Stomach (tissue), 9 donors: ENCODE measurements around the gene OR4K17. TPM values are rescaled to one million over a fixed set of nuclear protein-coding genes. Genes with fewer than 3 reads are reported as not detected.
"Not testable (repeated sequence)": the region's sequence is repeated elsewhere in the genome, so short reads cannot be mapped to it uniquely, and the experiment has no call there.

ENCODE experiments used
- DNase-seq, 2 donors: peaks; one replicate each; pipeline versions ENCODE4 v3.0.0 to v3.0.0-alpha.2; 2013 to 2019
- H3K27ac ChIP-seq, 5 donors: fragments of 200-600 bp in 4 of 5; sonication (generic) in 4 of 5; one replicate each; pipeline ENCODE4 v1.5.1; 2013 to 2019; ENCODE audit warnings: mild to moderate bottlenecking in 1 of 5, moderate library complexity in 1 of 5
- H3K27me3 ChIP-seq, 3 donors: fragments of 200-600 bp; sonication (generic); one replicate each; pipeline ENCODE4 v1.5.1; 2017 to 2019; ENCODE audit warnings: mixed run types in 1 of 3
- H3K36me3 ChIP-seq, 4 donors: fragments of 200-600 bp; sonication (generic); 1 replicate in 3 of 4; 2 replicates in 1 of 4; pipeline ENCODE4 v1.5.1; 2016 to 2019
- H3K4me1 ChIP-seq, 4 donors: fragments of 200-600 bp; sonication (generic); one replicate each; pipeline ENCODE4 v1.5.1; 2016 to 2019
- H3K4me3 ChIP-seq, 4 donors: fragments of 200-600 bp; sonication (generic) in 3 of 4; one replicate each; pipeline ENCODE4 v1.5.1; 2016 to 2019; ENCODE audit warnings: mild to moderate bottlenecking in 1 of 4
- H3K9me3 ChIP-seq, 4 donors: fragments of 200-600 bp; sonication (generic); one replicate each; pipeline ENCODE4 v1.5.1; 2016 to 2019
- EP300 ChIP-seq: sonication (generic); formaldehyde crosslinking; IDR thresholded peaks from one replicate; pipeline ENCODE4 v1.6.1; 2017; ENCODE audit warnings: antibody characterized with exemption
- POLR2A ChIP-seq, 4 donors: fragments of 450-650 bp; IDR thresholded peaks; one replicate each; pipeline ENCODE4 v1.6.1; 2016; ENCODE audit warnings: antibody characterized with exemption in 4 of 4, control low read depth in 2 of 4, mild to moderate bottlenecking in 1 of 4, moderate library complexity in 1 of 4
- POLR2AphosphoS5 ChIP-seq, 3 donors: sonication (generic); formaldehyde crosslinking; IDR thresholded peaks; one replicate each; pipeline ENCODE4 v1.6.1; 2016; ENCODE audit warnings: antibody characterized with exemption in 3 of 3
- WGBS, 5 donors: extraction: QIAGEN DNeasy Blood & Tissue Kit in 3 of 5; methylation state at CpG; one replicate each; pipeline versions ENCODE4 v1.1.5 to v1.1.7; 2013 to 2018; 5-methylcytosine and 5-hydroxymethylcytosine counted together
- intact Hi-C: fragments of 100-400 bp; cut with DNase I; formaldehyde crosslinking; loops from one replicate; pipeline ENCODE4 v1.15.1; 2023; ENCODE audit warnings: low total_unique reads
- polyA plus RNA-seq, 3 donors: library from polyadenylated mRNA; stranded (reverse); fragments of 200-250 nt; gene quantifications; one replicate each; pipeline ENCODE4 v1.2.3, GENCODE V29; 2013
- small RNA-seq, 4 donors: library from RNA; depleted of rRNA; stranded (forward); fragments of <200 nt; gene quantifications; one replicate each; pipeline ENCODE3, GENCODE V24; 2016
- total RNA-seq, 5 donors: library from RNA; depleted of rRNA; stranded (reverse); fragments of >200 nt; gene quantifications; one replicate each; pipeline versions ENCODE4 v1.1.0 to v1.2.3, GENCODE V29; 2014 to 2016
- TF ChIP-seq, protein P1 (sequence below), 7 experiments: fragments of 450-650 bp in 4 of 7; fragments of 200-600 bp in 3 of 7; sonication (generic) in 3 of 7; IDR thresholded peaks; one replicate each; pipeline ENCODE4 v1.5.1; 2016 to 2019; ENCODE audit warnings: antibody characterized with exemption in 7 of 7, control low read depth in 2 of 7, mild to moderate bottlenecking in 1 of 7
- donor health status: healthy with polysubstance abuse.
- donor health status: Bipolar disorder and iron deficiency.
- donor health status: healthy.

OR4K17 gene
- total and polyA plus RNA-seq, 8 donors = not detected

DNA sequence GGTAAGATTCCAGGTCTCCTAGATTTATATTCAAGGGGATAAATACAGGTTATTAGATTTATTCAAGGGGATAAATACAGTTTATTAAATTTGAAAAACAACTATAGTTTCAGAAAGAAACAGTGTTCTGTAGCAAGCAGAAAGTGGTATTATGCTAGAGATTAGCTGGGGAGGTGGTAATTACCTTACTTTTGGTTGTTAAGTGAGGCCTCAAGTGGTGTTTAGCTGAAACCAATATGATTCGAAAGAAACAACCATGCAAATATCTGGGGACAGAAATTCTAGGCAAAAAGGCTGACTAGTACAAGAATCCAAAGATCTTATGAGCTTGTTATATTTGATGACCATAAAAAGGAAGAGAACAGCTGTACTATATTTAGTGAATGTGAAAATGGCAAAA lies 34.3 kb downstream of the OR4K17 start:
- DNase-seq = no peak
- Histone ChIP-seq H3K9me3 (peaks cover 0 to 5% (median 0%) of the 10 kb centered on the region in 4 donors), H3K36me3 (no peaks in the 10 kb centered on the region), H3K4me1 (no peaks in the 10 kb centered on the region), H3K4me3 (no peak overlapping the region), H3K27ac (no peak overlapping the region), H3K27me3 (no peaks in the 10 kb centered on the region)
- intact Hi-C loops = no loop called here
- no peak for TF ChIP-seq EP300
- TF ChIP-seq POLR2A (IDR thresholded peaks at IDR 0.05) = no peak
- TF ChIP-seq, protein P1, sequence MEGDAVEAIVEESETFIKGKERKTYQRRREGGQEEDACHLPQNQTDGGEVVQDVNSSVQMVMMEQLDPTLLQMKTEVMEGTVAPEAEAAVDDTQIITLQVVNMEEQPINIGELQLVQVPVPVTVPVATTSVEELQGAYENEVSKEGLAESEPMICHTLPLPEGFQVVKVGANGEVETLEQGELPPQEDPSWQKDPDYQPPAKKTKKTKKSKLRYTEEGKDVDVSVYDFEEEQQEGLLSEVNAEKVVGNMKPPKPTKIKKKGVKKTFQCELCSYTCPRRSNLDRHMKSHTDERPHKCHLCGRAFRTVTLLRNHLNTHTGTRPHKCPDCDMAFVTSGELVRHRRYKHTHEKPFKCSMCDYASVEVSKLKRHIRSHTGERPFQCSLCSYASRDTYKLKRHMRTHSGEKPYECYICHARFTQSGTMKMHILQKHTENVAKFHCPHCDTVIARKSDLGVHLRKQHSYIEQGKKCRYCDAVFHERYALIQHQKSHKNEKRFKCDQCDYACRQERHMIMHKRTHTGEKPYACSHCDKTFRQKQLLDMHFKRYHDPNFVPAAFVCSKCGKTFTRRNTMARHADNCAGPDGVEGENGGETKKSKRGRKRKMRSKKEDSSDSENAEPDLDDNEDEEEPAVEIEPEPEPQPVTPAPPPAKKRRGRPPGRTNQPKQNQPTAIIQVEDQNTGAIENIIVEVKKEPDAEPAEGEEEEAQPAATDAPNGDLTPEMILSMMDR (IDR thresholded peaks at IDR 0.05) = no peak
- TF ChIP-seq POLR2AphosphoS5 (IDR thresholded peaks at IDR 0.05) = no peak
- 48 to 61% (median 57%) methylated on average over 1 of the region's 1 CpG for WGBS, 5 donors

DNA sequence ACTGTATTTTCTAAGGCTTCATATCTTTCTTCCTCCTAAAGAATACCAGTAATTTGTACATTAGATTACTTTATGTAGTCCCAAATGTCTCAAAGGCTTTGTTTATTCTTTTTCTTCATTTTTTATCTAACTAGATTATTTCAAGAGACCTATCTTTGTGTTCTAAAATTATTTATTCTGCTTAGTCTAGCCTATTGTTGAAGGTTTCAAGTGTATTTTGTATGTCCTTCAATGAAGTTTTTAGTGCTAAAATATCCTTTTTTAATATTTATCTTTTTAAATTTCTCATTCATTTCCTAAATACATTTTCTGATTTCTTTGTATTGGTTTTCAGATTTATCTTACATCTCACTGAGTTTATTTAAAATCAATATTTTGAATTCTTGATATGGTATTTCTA lies 53.9 kb downstream of the OR4K17 start:
- Histone ChIP-seq H3K36me3 (no peaks in the 10 kb centered on the region), H3K27ac (no peak overlapping the region)
- intact Hi-C loops = no loop called here

DNA sequence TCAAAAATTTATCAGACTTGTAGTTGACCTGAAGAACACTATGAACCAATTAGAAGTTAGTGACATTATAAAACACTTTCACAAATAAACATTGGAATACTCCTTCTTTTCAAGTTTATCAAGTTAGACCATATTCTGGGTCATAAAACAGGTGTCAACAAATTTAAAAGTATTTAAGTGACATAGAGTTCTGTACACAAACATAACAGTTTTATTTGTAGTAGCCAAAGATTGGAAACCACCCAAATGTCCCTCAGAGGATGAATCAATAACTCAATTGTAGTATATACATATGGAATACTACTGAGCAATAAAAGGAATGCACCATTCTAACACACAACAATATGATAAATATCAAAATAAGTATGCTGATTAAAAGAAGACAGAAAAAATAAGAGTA lies 56.6 kb downstream of the OR4K17 start:
- TF ChIP-seq, protein P1 (IDR thresholded peaks at IDR 0.05) = no peak
- TF ChIP-seq POLR2A (IDR thresholded peaks at IDR 0.05) = no peak
- no peak for TF ChIP-seq POLR2AphosphoS5 (IDR thresholded peaks at IDR 0.05)
- TF ChIP-seq EP300 = no peak

More for the DNA sequence above, 53.9 kb downstream of the OR4K17 start:
- no peak for DNase-seq
- Histone ChIP-seq H3K4me3 (no peak overlapping the region), H3K9me3 (peaks cover 0 to 36% (median 28%) of the 10 kb centered on the region in 4 donors), H3K4me1 (no peaks in the 10 kb centered on the region), H3K27me3 (no peaks in the 10 kb centered on the region)
- TF ChIP-seq POLR2AphosphoS5 (IDR thresholded peaks at IDR 0.05) (no peak), POLR2A (IDR thresholded peaks at IDR 0.05) (no peak), EP300 (no peak)
- TF ChIP-seq, protein P1 (IDR thresholded peaks at IDR 0.05) = no peak

DNA sequence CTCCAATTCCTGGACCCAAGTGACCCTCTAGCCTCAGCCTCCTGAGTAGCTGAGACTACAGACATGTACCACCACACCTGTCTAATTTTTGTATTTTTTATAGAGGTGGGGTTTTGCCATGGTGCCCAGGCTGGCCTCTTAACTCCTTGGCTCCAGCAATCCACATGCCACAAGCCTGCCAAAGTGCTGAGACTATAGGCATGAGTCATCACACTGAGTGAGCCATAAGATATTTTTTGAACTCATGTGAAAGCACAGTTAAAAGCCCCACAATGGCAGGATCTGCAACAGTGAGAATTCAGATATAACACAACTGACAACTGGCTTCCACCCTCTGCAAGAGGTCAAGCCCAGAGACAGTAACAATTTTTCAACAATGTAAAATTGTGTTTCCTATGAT lies 59.3 kb downstream of the OR4K17 start:
- intact Hi-C loops, DNase-seq, H3K4me3 ChIP-seq, H3K4me1 ChIP-seq, H3K27ac ChIP-seq, H3K27me3 ChIP-seq, H3K36me3 ChIP-seq: not testable (repeated sequence)
- H3K9me3 ChIP-seq = peaks cover 0 to 13% (median 11%) of the 10 kb centered on the region in 4 donors

More for the DNA sequence above, 56.6 kb downstream of the OR4K17 start:
- no peak for DNase-seq
- H3K4me1 ChIP-seq = no peaks in the 10 kb centered on the region
- intact Hi-C loops = no loop called here
- peaks cover 0 to 36% (median 27%) of the 10 kb centered on the region in 4 donors for H3K9me3 ChIP-seq
- no peaks in the 10 kb centered on the region for H3K36me3 ChIP-seq
- no peaks in the 10 kb centered on the region for H3K27me3 ChIP-seq
- H3K4me3 ChIP-seq = no peak overlapping the region
- no peak overlapping the region for H3K27ac ChIP-seq

Small RNAs within 50 kb of the gene (small RNA-seq; reads per million reads assigned to genes)
- gene RNA5SP380 = 0 reads per million in 4 donors

Other genes with a start within 250 kb of the OR4K17 start
- gene OR4K2, start 235.6 kb upstream of the OR4K17 start, total RNA-seq = under 1 TPM in 1 of 5 donors, not detected in 4; under 0.01 TPM
- gene OR4K2, start 235.6 kb upstream of the OR4K17 start, polyA plus RNA-seq = not detected
- gene OR4K5, start 190.1 kb upstream of the OR4K17 start, total RNA-seq = not detected
- not detected for gene OR4K5, start 190.1 kb upstream of the OR4K17 start, polyA plus RNA-seq
- not detected for gene OR4K1, start 179.8 kb upstream of the OR4K17 start, total RNA-seq
- not detected for gene OR4K1, start 179.8 kb upstream of the OR4K17 start, polyA plus RNA-seq
- not detected for gene OR4K15, start 135.1 kb upstream of the OR4K17 start, total RNA-seq
- gene OR4K15, start 135.1 kb upstream of the OR4K17 start, polyA plus RNA-seq = not detected
- gene OR4Q2, start 108.6 kb upstream of the OR4K17 start, total RNA-seq = not detected
- not detected for gene OR4Q2, start 108.6 kb upstream of the OR4K17 start, polyA plus RNA-seq
- not detected for gene OR4K14, start 91.4 kb upstream of the OR4K17 start, total RNA-seq
- gene OR4K14, start 91.4 kb upstream of the OR4K17 start, polyA plus RNA-seq = not detected
- gene OR4K13, start 74.7 kb upstream of the OR4K17 start, total RNA-seq = not detected
- not detected for gene OR4K13, start 74.7 kb upstream of the OR4K17 start, polyA plus RNA-seq
- not detected for gene OR4L1, start 50.7 kb upstream of the OR4K17 start, total RNA-seq
- not detected for gene OR4L1, start 50.7 kb upstream of the OR4K17 start, polyA plus RNA-seq
- gene OR4N5, start 28.1 kb downstream of the OR4K17 start, total RNA-seq = not detected
- not detected for gene OR4N5, start 28.1 kb downstream of the OR4K17 start, polyA plus RNA-seq
- gene OR11G2, start 80.2 kb downstream of the OR4K17 start, total RNA-seq = 1 to 10 TPM in 1 of 5 donors, not detected in 4; 2.3 TPM
- not detected for gene OR11G2, start 80.2 kb downstream of the OR4K17 start, polyA plus RNA-seq
- gene OR11H6, start 113.0 kb downstream of the OR4K17 start, total RNA-seq = not detected
- not detected for gene OR11H6, start 113.0 kb downstream of the OR4K17 start, polyA plus RNA-seq
- not detected for gene OR11H7, start 118.2 kb downstream of the OR4K17 start, total RNA-seq
- not detected for gene OR11H7, start 118.2 kb downstream of the OR4K17 start, polyA plus RNA-seq
- gene OR11H4, start 128.5 kb downstream of the OR4K17 start, total RNA-seq = not detected
- not detected for gene OR11H4, start 128.5 kb downstream of the OR4K17 start, polyA plus RNA-seq
- 10 to 100 TPM in 2 of 5 donors, 1 to 10 TPM in 3; 2.3 to 30.3 (median 6.2) TPM for gene TTC5, start 195.2 kb downstream of the OR4K17 start, total RNA-seq
- gene TTC5, start 195.2 kb downstream of the OR4K17 start, polyA plus RNA-seq = 1 to 10 TPM; 2.9 to 5.0 (median 3.8) TPM
- gene CCNB1IP1, start 222.5 kb downstream of the OR4K17 start, total RNA-seq = 100 to 1,000 TPM in 1 of 5 donors, 10 to 100 TPM in 3, 1 to 10 TPM in 1; 2.6 to 104 (median 58.9) TPM
- 10 to 100 TPM; 39.2 to 69.5 (median 52.7) TPM for gene CCNB1IP1, start 222.5 kb downstream of the OR4K17 start, polyA plus RNA-seq
- gene PARP2, start 232.9 kb downstream of the OR4K17 start, total RNA-seq = 10 to 100 TPM in 3 of 5 donors, 1 to 10 TPM in 2; 4.1 to 30.4 (median 17.7) TPM
- 10 to 100 TPM in 2 of 3 donors, 1 to 10 TPM in 1; 7.5 to 16.0 (median 11.2) TPM for gene PARP2, start 232.9 kb downstream of the OR4K17 start, polyA plus RNA-seq